Globus pallidus (tissue), 1 donor: ENCODE measurements around the gene SPOCK3.
"Not testable (repeated sequence)": the region's sequence is repeated elsewhere in the genome, so short reads cannot be mapped to it uniquely, and the experiment has no call there.

Source experiments
- DNase-seq: peaks from one replicate; pipeline ENCODE4 v3.0.0-alpha.2; 2015; ENCODE audit warnings: low spot score

SPOCK3 gene

DNA sequence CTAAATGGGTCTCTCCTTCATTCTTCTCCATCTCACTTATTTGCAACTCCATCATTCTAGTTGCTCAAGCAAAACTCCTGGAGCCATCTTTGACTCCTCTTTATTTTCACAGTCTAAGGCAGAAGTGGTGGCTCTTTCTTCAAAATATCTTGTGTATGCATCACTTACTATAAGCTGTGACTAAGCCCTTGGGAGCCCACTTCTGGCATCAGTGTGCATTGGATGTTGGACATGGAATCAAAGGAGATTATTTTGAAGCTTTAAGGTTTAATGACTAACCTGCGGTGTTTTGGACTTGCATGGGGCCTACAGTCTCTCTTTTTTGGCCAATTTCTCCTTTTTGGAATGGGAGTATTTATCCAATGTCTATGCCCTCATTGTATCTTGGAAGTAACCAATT, 276.8 kb downstream of the SPOCK3 start:
- DNase-seq, result no peak

- no peak for DNase-seq
Measured at GRCh38 chr4:166956484-166956883, 277.8 kb downstream of the SPOCK3 start.

DNA sequence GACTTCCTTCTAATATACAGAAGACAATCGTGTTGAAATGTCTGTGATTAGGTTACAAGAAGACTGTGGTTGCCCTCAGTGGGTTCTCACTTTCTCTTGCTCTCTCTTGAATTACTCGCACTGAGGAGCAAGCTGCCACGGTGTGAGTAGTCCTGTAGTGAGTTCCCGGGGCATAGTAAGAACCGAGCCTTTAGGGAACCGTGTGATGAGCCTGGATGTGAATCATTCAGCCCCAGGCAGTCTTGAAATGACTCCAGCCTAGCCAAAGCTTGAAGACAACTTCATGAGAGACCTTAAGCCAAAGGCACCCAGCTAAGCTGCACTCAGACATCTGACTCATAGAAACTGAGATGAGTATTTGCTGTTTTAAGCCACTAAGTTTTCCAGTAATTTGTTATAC, 292.7 kb downstream of the SPOCK3 start:
- no peak for DNase-seq

- DNase-seq, result no peak
Measured at GRCh38 chr4:166930464-166930863, 303.8 kb downstream of the SPOCK3 start.

DNA sequence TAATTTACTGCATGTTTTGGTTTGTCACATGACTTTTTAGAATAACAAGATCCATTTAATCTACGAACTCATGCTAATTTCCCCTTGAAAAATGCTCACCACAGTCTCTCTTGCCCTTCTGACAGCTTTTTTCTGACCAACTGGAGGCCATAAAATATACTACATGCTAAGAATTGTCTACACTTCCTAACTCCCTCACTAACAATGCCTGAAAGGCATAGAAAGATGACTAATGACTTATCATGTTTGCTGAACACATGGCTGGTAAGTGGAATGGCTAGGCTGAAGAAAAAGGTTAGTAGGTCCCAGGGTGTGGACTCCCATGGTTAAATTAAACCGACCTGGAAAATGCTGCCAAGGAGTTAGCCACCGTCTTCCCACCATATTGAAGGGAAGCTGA, 309.9 kb downstream of the SPOCK3 start:
- no peak for DNase-seq

GRCh38 chr4:166913926-166914325, 320.4 kb downstream of the SPOCK3 start:
- no peak for DNase-seq

DNA sequence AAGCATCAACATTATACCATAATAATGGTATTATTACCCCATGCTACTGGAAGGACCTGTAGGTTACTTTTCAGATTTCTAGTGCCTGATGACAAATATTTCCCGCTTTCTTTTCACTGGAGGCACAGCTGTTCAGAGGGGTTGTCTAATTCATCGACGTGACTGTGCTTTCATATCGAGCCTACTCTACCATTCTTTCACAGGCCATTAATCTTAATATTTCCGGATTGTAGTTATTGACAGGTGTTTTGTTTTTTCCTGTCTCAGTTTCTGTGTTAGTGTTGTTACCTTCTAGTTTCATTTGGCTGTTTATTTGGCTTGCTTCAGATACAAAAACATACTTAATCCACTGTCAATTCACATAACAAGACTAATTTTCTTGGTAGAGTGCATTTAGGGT, 330.9 kb downstream of the SPOCK3 start:
- no peak for DNase-seq

GRCh38 chr4:166902941-166903340, 331.4 kb downstream of the SPOCK3 start:
- DNase-seq, result no peak

DNA sequence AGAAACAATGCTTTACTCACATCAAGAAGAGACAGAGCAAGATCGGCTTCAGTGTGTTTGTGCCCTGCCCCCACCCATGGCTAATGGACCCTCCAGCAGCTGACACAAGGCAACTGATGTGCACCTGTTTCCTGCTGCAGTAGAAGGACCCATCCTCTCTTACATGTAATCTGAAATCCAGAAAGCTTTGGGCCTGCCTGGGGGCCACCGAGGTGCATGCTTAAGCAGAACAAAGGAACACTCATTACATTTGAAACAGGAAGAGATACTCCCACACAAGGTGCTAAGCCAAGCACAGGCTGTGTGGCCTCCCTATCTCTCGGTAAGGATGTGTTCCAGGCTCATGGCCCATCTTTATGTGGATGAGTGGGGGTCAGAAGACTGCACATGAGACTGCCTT, 338.0 kb downstream of the SPOCK3 start:
- no peak for DNase-seq

DNA sequence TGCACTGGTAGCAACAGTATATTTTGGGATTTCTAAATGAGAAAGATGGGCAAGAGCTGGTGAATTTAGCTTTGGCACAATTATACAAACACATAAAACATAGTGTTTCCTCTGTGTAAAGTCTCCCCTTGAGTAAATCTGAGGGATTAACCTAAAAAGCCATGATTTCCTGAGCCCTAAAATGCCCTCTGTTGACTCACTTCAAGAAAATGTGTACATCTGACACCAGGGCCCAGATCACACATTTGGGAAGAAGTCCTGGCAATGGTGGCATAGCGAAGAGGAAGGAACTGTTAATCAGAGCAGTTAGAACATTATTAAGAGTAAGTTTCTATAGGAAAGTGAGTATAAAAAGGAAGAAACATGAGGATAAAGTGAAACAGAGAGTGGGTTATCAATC, 338.5 kb downstream of the SPOCK3 start:
- no peak for DNase-seq

GRCh38 chr4:166887457-166887856, 346.8 kb downstream of the SPOCK3 start:
- no peak for DNase-seq

- DNase-seq, result no peak
Measured at GRCh38 chr4:166886718-166887117, 347.6 kb downstream of the SPOCK3 start.

- DNase-seq, result no peak
Measured at GRCh38 chr4:166882221-166882620, 352.1 kb downstream of the SPOCK3 start.

- DNase-seq, result no peak
Measured at GRCh38 chr4:166875821-166876220, 358.5 kb downstream of the SPOCK3 start.

DNA sequence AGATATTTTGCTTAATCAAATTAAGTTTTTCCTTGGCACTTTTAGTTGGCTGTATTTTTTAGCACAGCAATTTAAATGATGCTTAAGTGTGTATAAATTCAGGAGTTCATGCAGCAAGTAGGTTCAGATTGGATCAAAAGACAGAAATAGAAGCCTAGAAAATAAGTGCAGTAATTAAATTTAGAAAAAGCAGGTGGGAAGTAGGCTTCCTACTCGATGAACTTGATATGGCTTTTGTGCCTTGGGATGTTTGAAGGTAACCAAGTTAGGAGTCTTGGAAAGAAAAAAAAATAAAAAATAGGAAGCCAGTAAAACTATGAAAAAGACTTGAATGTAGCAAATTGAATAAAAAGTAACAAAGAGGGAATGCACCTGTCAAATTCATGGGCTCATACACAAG, 372.3 kb downstream of the SPOCK3 start:
- DNase-seq, result no peak

DNA sequence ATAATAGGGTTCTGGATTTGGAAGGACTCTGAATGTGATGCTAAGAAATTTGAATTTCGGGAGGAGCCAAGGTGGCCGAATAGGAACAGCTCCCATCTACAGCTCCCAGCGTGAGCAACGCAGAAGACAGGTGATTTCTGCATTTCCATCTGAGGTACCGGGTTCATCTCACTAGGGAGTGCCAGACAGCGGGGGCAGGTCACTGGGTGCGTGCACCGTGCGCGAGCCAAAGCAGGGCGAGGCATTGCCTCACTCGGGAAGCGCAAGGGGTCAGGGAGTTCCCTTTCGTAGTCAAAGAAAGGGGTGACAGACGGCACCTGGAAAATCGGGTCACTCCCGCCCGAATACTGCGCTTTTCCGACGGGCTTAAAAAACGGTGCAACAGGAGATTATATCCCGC, 383.9 kb downstream of the SPOCK3 start:
- DNase-seq, result not testable (repeated sequence)

DNA sequence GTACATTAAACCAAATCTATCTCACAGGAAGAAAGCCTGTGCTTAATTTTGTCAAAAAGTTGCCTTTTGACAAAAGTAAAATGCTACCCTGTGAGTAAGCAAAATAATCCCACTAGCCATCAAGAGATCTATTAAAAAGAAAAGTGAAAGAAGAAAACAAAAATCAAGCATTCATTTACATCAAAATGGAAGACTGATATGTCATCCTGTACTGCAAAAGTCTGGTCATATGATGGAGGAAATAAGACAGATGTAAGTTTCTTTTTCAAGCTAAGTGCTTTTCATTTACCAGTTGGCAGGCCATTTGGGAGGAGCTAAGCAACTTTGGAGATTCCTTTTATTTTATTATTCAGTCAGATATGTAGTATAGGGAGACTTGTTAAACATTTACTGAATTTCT, 387.4 kb downstream of the SPOCK3 start:
- no peak for DNase-seq

DNA sequence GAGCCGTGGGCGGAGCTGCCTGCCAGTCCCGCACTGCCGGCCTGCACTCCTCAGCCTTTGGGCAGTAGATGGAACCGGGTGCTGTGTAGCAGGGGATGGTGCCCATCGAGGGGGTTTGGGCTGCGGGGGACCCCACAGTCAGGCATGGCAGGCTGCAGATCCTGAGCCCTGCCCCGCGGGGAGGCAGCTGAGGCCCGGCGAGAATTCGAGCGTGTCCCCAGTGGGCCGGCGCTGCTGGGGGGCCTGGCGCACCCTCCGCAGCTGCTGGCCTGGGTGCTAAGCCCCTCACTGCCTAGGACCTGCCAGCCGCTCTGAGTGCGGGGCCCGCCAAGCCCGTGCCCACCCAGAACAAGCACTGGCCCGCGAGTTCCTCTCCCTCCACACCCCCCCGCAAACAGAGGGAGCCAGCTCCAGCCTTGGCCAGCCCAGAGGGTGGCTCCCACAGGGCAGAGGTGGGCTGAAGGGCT, 391.5 kb downstream of the SPOCK3 start:
- no peak for DNase-seq

DNA sequence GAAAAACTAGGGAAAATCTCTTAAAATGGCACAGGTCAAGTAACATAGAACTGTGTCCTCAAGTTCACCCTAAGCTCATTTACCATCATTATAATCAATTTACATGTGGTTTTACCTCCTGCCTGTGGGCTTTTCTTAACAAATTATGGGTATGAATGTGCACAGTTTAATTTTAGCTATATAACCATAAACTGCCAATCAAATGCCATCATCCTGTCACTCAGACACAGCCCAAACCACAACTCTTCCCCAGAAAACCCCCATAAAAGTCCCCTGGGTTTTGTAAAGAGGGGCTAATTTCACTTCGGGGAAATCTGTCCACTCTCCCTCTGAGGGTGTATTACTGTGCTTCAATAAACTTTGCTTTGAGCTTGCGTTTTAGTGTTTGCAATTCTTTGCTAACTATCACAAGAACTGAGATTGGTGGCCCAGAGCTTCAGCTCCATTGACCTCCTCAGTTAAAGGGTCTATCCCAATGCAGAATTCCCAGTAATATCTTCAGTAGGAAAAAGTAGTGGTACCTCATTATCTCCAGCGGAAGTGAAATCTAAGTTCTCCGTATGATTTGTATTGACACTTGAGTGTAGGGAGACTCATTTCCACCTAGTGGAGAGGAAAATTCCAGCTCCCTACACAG, 394.6 kb downstream of the SPOCK3 start:
- no peak for DNase-seq

- no peak for DNase-seq
Measured at GRCh38 chr4:166838975-166839614, 395.2 kb downstream of the SPOCK3 start.

DNA sequence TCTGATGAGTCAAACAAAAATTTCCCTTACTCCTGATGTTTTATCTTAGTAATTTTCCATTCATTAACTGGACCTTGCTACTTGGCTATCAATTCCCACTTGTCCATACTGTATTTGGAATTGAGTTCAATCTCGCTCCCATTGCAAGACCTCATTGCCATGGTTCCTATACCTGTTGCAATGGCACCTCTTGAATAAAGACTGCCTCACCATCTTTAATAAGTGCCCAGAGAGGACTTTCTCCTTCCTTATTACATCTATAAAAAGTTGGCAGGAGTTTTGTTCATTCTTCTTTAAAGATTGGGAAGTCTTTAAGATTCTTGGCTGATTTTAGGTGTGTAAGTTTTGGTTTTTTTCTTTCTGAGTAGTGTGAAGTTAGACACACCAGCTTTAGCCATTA, 397.4 kb downstream of the SPOCK3 start:
- DNase-seq, result no peak

DNA sequence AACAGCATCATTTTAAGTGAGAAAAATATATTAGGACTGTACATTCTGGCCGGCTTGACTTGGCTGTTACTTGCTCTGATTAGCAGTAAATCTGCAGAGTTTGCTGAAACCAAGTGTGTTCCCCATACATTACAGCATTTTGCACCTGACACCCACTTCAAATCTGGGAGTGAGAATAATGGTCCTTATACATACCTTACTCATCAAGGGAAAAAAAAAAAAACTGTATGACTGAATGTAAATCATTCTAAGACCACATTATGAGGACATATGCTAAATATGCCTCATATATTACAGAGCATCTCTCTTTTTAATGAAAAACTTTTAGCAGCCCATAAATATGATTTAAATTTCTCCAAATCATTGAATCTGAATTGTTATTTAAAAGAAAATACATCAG, 406.7 kb downstream of the SPOCK3 start:
- no peak for DNase-seq

DNA sequence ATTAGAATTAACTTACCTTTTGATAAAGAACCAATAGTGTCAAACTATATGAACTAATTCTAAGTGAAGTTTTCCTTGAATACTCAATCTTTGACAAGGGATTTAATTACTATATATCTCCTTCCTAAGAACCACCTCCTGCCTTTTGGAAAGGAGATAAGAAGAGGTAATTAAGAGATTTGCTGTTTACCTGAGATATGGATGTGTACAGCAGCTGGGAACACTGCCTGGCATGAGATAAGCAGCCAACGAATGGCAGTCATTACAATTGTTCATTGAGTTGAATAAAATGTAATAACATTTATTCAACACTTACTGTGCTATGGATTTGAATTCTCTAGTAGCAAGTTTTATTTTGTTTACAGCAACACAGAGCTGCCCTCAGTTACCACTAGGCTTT, 407.1 kb downstream of the SPOCK3 start:
- DNase-seq, result no peak

DNA sequence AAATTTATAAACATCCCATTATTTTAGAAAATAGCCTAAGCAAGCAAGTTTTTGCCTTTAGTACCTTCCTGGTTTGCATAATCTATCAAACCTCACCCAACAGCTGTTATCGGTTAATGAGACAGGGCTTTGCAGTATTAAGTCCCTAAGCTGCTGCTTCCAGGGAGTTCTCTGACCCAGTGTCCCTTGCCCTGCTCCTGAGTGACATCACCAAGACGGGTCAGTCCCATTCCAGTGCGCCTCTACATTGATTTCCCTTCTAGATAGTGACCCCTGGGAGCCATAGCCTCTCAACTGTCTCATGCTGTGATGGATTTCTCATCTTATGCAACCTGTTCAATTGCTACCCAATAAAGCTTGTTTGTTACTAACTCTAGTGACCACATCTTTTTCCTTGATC, 410.4 kb downstream of the SPOCK3 start:
- DNase-seq, result no peak
